K562 (cell line): ENCODE results near the gene UBASH3A. TPM values are rescaled to one million over a fixed set of nuclear protein-coding genes. Genes with fewer than 3 reads are reported as not detected.
A peak's percentile ranks its signal among the peaks of the same experiment; 100 is the strongest.

Experiments
- ATAC-seq: fragments of 200-7000 bp; cut with Tn5 transposase; 3 replicates; pipeline ENCODE4 v1.9.1; 2020; ENCODE audit warnings: moderate library complexity
- BruUV-seq: library from RNA; stranded (reverse); fragments of 400-500 nt; replicated peaks from 2 replicates; lab custom pipeline; 2021; lab: Mats Ljungman, UMichigan
- CTCF ChIA-PET: fragments of 300-600 bp; formaldehyde crosslinking; extraction: SDS; loops from one replicate; lab custom pipeline; 2021; ENCODE audit warnings: low intra/inter-chr PET ratio; lab: Yijun Ruan, JAX
- POLR2A ChIA-PET: fragments of 300-600, 350-650 bp; sonication (Branson Sonifier 250); formaldehyde crosslinking; extraction: SDS; loops from one replicate; lab custom pipeline; 2021; ENCODE audit warnings: antibody characterized with exemption, inconsistent platforms; lab: Yijun Ruan, JAX
- DNase-seq, 4 experiments: peaks; one replicate each; pipeline versions ENCODE4 v3.0.0 to v3.0.0-alpha.2; 2011 to 2018; ENCODE audit warnings: low spot score in 3 of 4, mixed read lengths in 3 of 4; ENCODE audit errors: extremely low read depth in 1 of 4
- FAIRE-seq: peaks from 2 replicates; lab custom pipeline; 2011; peaks lifted over from hg19 to GRCh38; lab: Jason Lieb, UNC
- H2AFZ ChIP-seq: 2 replicates; pipeline ENCODE4 v1.6.0; 2011; ENCODE audit warnings: low read depth, low read length, control low read depth, inconsistent platforms
- H3K27ac ChIP-seq: fragments of 200-600 bp; 3 replicates; pipeline ENCODE4 v1.8.0; 2011; ENCODE audit warnings: low read depth, mild to moderate bottlenecking, control low read depth, inconsistent platforms, low read length, moderate library complexity, mixed read lengths; ENCODE audit errors: extremely low read depth
- H3K27me3 ChIP-seq, 2 experiments: fragments of 300-600 bp in 1 of 2; 2 replicates in 1 of 2; 3 replicates in 1 of 2; pipeline versions ENCODE4 v1.6.0 to v1.8.0; 2011; ENCODE audit warnings: inconsistent platforms in 2 of 2, low read length in 2 of 2, mild to moderate bottlenecking in 1 of 2, mixed read lengths in 1 of 2, moderate library complexity in 1 of 2; ENCODE audit not compliant: control insufficient read depth in 2 of 2, insufficient read depth in 2 of 2
- H3K36me3 ChIP-seq: fragments of 300-600 bp; 3 replicates; pipeline ENCODE4 v1.8.0; 2011; ENCODE audit warnings: mild to moderate bottlenecking, low read length, inconsistent platforms; ENCODE audit not compliant: control insufficient read depth, insufficient read depth
- H3K4me1 ChIP-seq, 2 experiments: fragments of 200-600 bp in 1 of 2; replicated peaks in 1 of 2; 2 replicates in 1 of 2; 3 replicates in 1 of 2; pipeline versions ENCODE4 v1.5.1 to v1.8.0; 2011; ENCODE audit warnings: inconsistent platforms in 2 of 2, low read length in 2 of 2, mild to moderate bottlenecking in 1 of 2, mixed read lengths in 1 of 2, moderate library complexity in 1 of 2; ENCODE audit not compliant: control insufficient read depth in 2 of 2, insufficient read depth in 2 of 2
- H3K4me2 ChIP-seq: 2 replicates; pipeline ENCODE4 v1.6.1; 2011; ENCODE audit warnings: low read length, control low read depth, inconsistent platforms, mixed read lengths; ENCODE audit not compliant: insufficient read depth
- H3K4me3 ChIP-seq: fragments of 200-600 bp; sonication (generic), shearing (Covaris generic); 2 replicates; pipeline ENCODE4 v1.5.1; 2016; ENCODE audit warnings: control low read depth, inconsistent platforms
- H3K79me2 ChIP-seq: fragments of 200-600 bp; 3 replicates; pipeline ENCODE4 v1.8.0; 2011; ENCODE audit warnings: low read length, inconsistent platforms; ENCODE audit not compliant: control insufficient read depth, insufficient read depth
- H3K9ac ChIP-seq, 2 experiments: 2 replicates each; pipeline versions ENCODE4 v1.6.0 to v1.6.1; 2011; ENCODE audit warnings: low read depth in 2 of 2, low read length in 2 of 2, control low read depth in 1 of 2, inconsistent platforms in 1 of 2, mild to moderate bottlenecking in 1 of 2, mixed read lengths in 1 of 2; ENCODE audit not compliant: insufficient read depth in 1 of 2
- H3K9me1 ChIP-seq: one replicate; pipeline ENCODE4 v1.6.0; 2011; ENCODE audit warnings: inconsistent platforms, mild to moderate bottlenecking, low read length, moderate library complexity; ENCODE audit not compliant: control insufficient read depth, insufficient read depth
- H3K9me3 ChIP-seq: replicated peaks from 2 replicates; pipeline ENCODE4 v1.5.1; 2011; ENCODE audit warnings: low read depth, low read length, inconsistent platforms; ENCODE audit not compliant: control insufficient read depth, insufficient read depth
- H4K20me1 ChIP-seq: replicated peaks from 2 replicates; pipeline ENCODE4 v1.6.1; 2011; ENCODE audit warnings: low read length, inconsistent platforms, mixed read lengths; ENCODE audit not compliant: control insufficient read depth, insufficient read depth
- ATF3 ChIP-seq, 2 experiments: fragments of 450-650 bp in 1 of 2; sonication (generic) in 1 of 2; formaldehyde crosslinking in 1 of 2; IDR thresholded peaks in 1 of 2; conservative IDR thresholded peaks in 1 of 2; 2 replicates each; pipeline versions ENCODE4 v1.6.1 to v1.8.1; 2016 to 2023; ENCODE audit warnings: mild to moderate bottlenecking in 2 of 2, moderate library complexity in 2 of 2, inconsistent platforms in 1 of 2, missing genetic modification reagents in 1 of 2
- BHLHE40 ChIP-seq: IDR thresholded peaks from 2 replicates; pipeline ENCODE4 v1.6.1; 2011; ENCODE audit warnings: low read length, improper control_type of control experiment
- WGBS: fragments of 100-300 bp; shearing (Covaris generic); methylation state at CpG from one replicate; pipeline ENCODE4 v1.1.6; 2016; ENCODE audit warnings: low coverage, mixed read lengths; ENCODE audit not compliant: insufficient coverage; ENCODE audit errors: missing lambda C conversion rate; 5-methylcytosine and 5-hydroxymethylcytosine counted together
- in situ Hi-C: fragments of 300-500 bp; cut with MboI; formaldehyde crosslinking; loops from 4 replicates; pipeline ENCODE4 v1.15.0; 2018; ENCODE audit warnings: inconsistent platforms, mixed read lengths
- intact Hi-C: fragments of 100-400 bp; cut with micrococcal nuclease; formaldehyde crosslinking; loops from 2 replicates; pipeline ENCODE4 v1.14.2; 2022
- polyA plus RNA-seq, 8 experiments: library from polyadenylated mRNA; depleted of rRNA in 4 of 8; stranded (reverse) in 5 of 8; unstranded in 3 of 8; fragments of >200 nt; fragmentation: Nextera tagmentation in 2 of 8; fragmentation: Illumina TruSeq in 1 of 8; extraction: Ambion mirVana in 2 of 8; extraction: Trizol in 1 of 8; gene quantifications; 2 replicates each; pipeline versions ENCODE4 v1.2.1 to v1.2.3, GENCODE V29; 2011 to 2014; ENCODE audit warnings: inconsistent platforms in 1 of 8, missing spikeins in 1 of 8
- total RNA-seq, 7 experiments: library from RNA; depleted of rRNA in 6 of 7; stranded (reverse); fragments of >200 nt in 6 of 7; fragmentation: Illumina TruSeq in 2 of 7; extraction: Trizol in 2 of 7; gene quantifications; 2 replicates each; pipeline versions ENCODE4 v1.2.1 to v1.2.3, GENCODE V29; 2011 to 2021; ENCODE audit warnings: low replicate concordance in 1 of 7

Gene UBASH3A
- total and polyA plus RNA-seq, 9 of the 15 experiments (the other 6 are each of a cell fraction or from before 2014, with no cell fraction given) = 0.23 to 1.8 (median 1.1) TPM

- peaks cover 9 to 26% of the 10 kb centered on the region in 2 experiments for H3K27me3 ChIP-seq
- 25% methylated on average over 5 of the region's 5 CpGs for WGBS
- ChIA-PET CTCF (no interaction called here), POLR2A (interaction anchor here (2.8 kb wide), 1 partner anchor 13 kb away, joined by 13 read pairs; the partner anchor contains the start of gene UBASH3A)
- no peaks in the 10 kb centered on the region for H4K20me1 ChIP-seq
- H3K36me3 ChIP-seq = no peaks in the 10 kb centered on the region
- H3K9me1 ChIP-seq = no peaks in the 10 kb centered on the region
- no peak for DNase-seq
- no peak for FAIRE-seq
- no peak overlapping the region for H2AFZ ChIP-seq
- intact Hi-C loops = no loop called here
- peaks cover 8 to 13% of the 10 kb centered on the region in 2 experiments; a peak in 3 of 5 replicates for H3K4me1 ChIP-seq
- no TSS peak for BruUV-seq
- H3K79me2 ChIP-seq = no peaks in the 10 kb centered on the region
- no peak overlapping the region for H3K4me2 ChIP-seq
- no peak overlapping the region for H3K9ac ChIP-seq
- no peak for ATAC-seq
- H3K9me3 ChIP-seq = no peaks in the 10 kb centered on the region
- TF ChIP-seq ATF3 (IDR thresholded peaks at IDR 0.05) = no peak
- no peak for TF ChIP-seq ATF3 (CRISPR knock-in tag; conservative IDR thresholded peaks at IDR 0.05)
- 0 out of 2 replicates have a peak, but pooled peaks have one; percentile 8 for TF ChIP-seq BHLHE40
- TF ChIP-seq, all 486 proteins: peak for 1
- no peak overlapping the region for H3K4me3 ChIP-seq
- no peak overlapping the region for H3K27ac ChIP-seq
- in situ Hi-C loops = no loop called here
Observed at GRCh38 chr21:42391297-42391696, 12.4 kb upstream of the UBASH3A start.
